Fibroblast of the aortic adventitia (primary cell): ENCODE results near the gene GBX1. TPM values are rescaled to one million over a fixed set of nuclear protein-coding genes. Genes with fewer than 3 reads are reported as not detected.

Source experiments
- DNase-seq: peaks from one replicate; pipeline ENCODE4 v3.0.0-alpha.2; 2010; ENCODE audit warnings: low read depth
- H3K4me3 ChIP-seq: 2 replicates; pipeline ENCODE4 v1.5.1; 2011; ENCODE audit warnings: low read depth, mild to moderate bottlenecking, control low read depth, low read length, moderate library complexity
- total RNA-seq: library from RNA; depleted of rRNA; stranded (reverse); fragments of >200 nt; gene quantifications from 2 replicates; pipeline ENCODE4 v1.2.3, GENCODE V29; 2012; ENCODE audit warnings: low replicate concordance
- TF ChIP-seq, protein P1 (sequence below): IDR thresholded peaks from 2 replicates; pipeline ENCODE4 v1.5.1; 2011; ENCODE audit warnings: mild to moderate bottlenecking, low read length, control low read depth, inconsistent platforms; ENCODE audit not compliant: insufficient read depth

GBX1 gene
- total RNA-seq, 1 donor, result not detected

DNA sequence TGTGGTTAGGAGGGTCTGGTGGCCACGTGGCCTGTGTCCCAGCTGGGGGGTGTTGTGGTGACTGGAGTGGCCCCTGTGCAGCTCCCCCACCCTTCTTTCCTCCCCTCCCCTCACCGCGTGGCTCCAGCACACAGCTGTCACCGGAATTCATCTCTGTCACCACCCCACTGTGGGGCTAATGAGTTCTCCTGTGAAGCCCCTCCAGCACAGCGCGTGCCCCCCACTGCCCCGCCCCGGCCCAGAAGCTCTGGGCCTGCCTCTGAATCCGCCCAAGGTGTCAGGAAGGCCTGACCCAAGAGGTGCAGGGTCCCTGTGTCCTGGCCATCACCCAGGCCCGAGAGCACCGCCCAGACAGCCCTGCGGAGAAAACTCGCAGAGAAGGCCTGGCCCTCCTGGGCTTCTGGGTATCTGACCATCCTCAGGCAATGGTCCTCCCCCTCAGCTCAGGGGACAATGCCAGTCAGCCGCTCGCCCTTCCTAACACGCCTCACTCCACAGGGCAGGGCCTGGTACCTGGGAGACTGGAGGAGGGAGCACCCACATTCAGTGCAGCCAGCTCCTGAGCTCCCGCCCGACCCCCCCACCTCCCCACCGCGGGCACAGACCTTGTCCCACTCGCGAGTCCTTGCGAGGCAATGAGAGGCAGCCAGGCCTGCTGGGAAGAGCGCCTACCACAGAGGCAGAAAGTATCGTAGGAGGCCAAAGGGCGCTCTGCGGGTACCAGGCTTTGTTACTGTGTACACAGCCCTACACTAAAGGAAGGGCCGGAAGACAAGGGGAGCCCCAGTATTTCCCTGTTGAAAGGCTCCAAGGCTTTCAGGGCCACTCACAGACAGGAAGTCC is 38.2 kb downstream of the GBX1 start:
- no peak overlapping the region for H3K4me3 ChIP-seq
- DNase-seq, result no peak
- TF ChIP-seq, protein P1, sequence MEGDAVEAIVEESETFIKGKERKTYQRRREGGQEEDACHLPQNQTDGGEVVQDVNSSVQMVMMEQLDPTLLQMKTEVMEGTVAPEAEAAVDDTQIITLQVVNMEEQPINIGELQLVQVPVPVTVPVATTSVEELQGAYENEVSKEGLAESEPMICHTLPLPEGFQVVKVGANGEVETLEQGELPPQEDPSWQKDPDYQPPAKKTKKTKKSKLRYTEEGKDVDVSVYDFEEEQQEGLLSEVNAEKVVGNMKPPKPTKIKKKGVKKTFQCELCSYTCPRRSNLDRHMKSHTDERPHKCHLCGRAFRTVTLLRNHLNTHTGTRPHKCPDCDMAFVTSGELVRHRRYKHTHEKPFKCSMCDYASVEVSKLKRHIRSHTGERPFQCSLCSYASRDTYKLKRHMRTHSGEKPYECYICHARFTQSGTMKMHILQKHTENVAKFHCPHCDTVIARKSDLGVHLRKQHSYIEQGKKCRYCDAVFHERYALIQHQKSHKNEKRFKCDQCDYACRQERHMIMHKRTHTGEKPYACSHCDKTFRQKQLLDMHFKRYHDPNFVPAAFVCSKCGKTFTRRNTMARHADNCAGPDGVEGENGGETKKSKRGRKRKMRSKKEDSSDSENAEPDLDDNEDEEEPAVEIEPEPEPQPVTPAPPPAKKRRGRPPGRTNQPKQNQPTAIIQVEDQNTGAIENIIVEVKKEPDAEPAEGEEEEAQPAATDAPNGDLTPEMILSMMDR, result no peak

- TF ChIP-seq, protein P1, result no peak
- DNase-seq, result no peak
- H3K4me3 ChIP-seq, result no peak overlapping the region
These were observed 38.8 kb downstream of the GBX1 start for GRCh38 chr7:151128716-151129115.

- TF ChIP-seq, protein P1, result no peak
- no peak for DNase-seq
- no peak overlapping the region for H3K4me3 ChIP-seq
These were observed 39.4 kb downstream of the GBX1 start for GRCh38 chr7:151128144-151128543.

GRCh38 chr7:151126491-151127137 is 40.9 kb downstream of the GBX1 start:
- H3K4me3 ChIP-seq, result no peak overlapping the region
- no peak for DNase-seq

DNA sequence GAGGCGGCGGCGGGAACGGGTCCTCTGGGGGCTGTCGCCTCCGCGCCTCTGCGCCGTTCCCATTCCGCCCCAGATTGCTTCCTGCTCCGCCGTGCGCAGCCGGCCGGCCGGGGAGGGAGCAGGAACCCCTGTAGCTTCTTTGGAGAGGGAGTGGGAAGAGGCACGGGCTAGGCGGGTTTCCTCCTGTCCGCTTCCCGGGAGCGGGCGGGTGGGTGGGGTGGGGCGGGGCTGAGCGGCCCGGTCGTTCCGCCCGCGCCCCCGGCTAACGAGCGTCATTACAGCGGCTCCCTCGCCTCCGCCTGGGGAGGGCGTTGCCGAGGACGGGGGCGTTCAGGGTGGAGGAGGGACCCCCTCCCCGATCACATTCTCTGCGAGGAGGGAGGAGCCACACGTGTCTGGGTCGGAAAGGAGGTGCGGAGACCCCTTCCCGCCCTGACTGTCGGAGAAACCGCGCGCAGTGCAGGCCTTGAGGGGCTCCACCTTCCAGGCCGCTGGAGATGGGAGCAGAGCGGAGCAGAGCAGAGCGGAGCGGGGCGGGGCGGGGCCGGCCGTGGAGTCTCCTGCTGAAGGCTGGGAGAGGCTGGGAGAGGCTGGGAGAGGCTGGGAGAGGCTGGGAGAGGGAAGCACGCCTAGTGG is 41.5 kb downstream of the GBX1 start:
- no peak for DNase-seq
- H3K4me3 ChIP-seq, result no peak overlapping the region
- TF ChIP-seq, protein P1, result no peak

More at GRCh38 chr7:151126491-151127137, 40.9 kb downstream of the GBX1 start:
- TF ChIP-seq, protein P1, result no peak

DNA sequence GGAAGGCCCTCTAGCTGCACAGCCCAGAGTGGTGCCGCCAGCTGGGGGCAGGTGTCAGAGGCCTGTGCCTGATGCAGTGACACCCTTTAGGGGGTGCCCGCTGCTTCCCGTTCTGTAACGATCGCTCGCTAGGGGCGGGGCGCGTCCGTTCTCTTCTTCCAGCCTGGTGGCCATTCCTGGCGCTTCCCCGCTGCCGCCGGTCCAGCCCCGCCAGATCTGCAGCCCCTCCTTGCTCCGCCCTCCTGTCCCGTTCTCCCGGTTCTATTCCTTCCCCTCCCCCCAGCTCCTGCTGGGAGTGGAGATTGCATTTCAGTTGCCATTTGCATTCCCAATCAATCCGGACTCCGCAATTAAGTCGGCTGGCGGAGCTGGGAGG is 42.0 kb downstream of the GBX1 start:
- H3K4me3 ChIP-seq, result no peak overlapping the region
- no peak for DNase-seq
- TF ChIP-seq, protein P1, result no peak
